DMS153 treated with DMSO at 0.1 percent for 48 hours (cell line): Measurements from ENCODE around the gene CAMKMT.

ENCODE experiments used
- DNase-seq: peaks from one replicate; lab custom pipeline; 2025; ENCODE audit not compliant: unreplicated experiment; lab: John Stamatoyannopoulos, UW

The CAMKMT gene

GRCh38 chr2:44723921-44724320 is 362.2 kb downstream of the CAMKMT start:
- DNase-seq, result no peak

- no peak for DNase-seq
These were observed 368.8 kb downstream of the CAMKMT start for GRCh38 chr2:44730593-44730992.

GRCh38 chr2:44731505-44731904 is 369.8 kb downstream of the CAMKMT start:
- no peak for DNase-seq

GRCh38 chr2:44736270-44736942 is 374.7 kb downstream of the CAMKMT start:
- no peak for DNase-seq

- DNase-seq, result peak; percentile 17
These were observed 378.9 kb downstream of the CAMKMT start for GRCh38 chr2:44740678-44741077.

GRCh38 chr2:44741507-44741906 is 379.8 kb downstream of the CAMKMT start:
- no peak for DNase-seq

GRCh38 chr2:44742057-44742456 is 380.3 kb downstream of the CAMKMT start:
- DNase-seq, result no peak

GRCh38 chr2:44743473-44743872 is 381.7 kb downstream of the CAMKMT start:
- DNase-seq, result no peak

GRCh38 chr2:44744961-44745892 is 383.5 kb downstream of the CAMKMT start:
- DNase-seq, result no peak

GRCh38 chr2:44745922-44746766 is 384.4 kb downstream of the CAMKMT start:
- DNase-seq, result no peak

GRCh38 chr2:44746856-44747615 is 385.3 kb downstream of the CAMKMT start:
- DNase-seq, result no peak

GRCh38 chr2:44747794-44748193 is 386.0 kb downstream of the CAMKMT start:
- no peak for DNase-seq

- no peak for DNase-seq
These were observed 390.2 kb downstream of the CAMKMT start for GRCh38 chr2:44751754-44752479.

- DNase-seq, result no peak
These were observed 391.0 kb downstream of the CAMKMT start for GRCh38 chr2:44752761-44753160.

- no peak for DNase-seq
These were observed 392.0 kb downstream of the CAMKMT start for GRCh38 chr2:44753552-44754285.

GRCh38 chr2:44758591-44758990 is 396.8 kb downstream of the CAMKMT start:
- DNase-seq, result no peak

GRCh38 chr2:44759823-44760222 is 398.1 kb downstream of the CAMKMT start:
- DNase-seq, result no peak

GRCh38 chr2:44763275-44763782 is 401.6 kb downstream of the CAMKMT start:
- no peak for DNase-seq

- no peak for DNase-seq
These were observed 404.5 kb downstream of the CAMKMT start for GRCh38 chr2:44766220-44766619.
